HG03196 (cell line): ENCODE measurements around the gene PLEKHM3.
"Not testable (repeated sequence)": the region's sequence is repeated elsewhere in the genome, so short reads cannot be mapped to it uniquely, and the experiment has no call there.

Source experiments
- ATAC-seq: cut with Tn5 transposase; IDR thresholded peaks from one replicate; pipeline ENCODE4 v1.9.1; 2021; ENCODE audit not compliant: unreplicated experiment

PLEKHM3 gene

DNA sequence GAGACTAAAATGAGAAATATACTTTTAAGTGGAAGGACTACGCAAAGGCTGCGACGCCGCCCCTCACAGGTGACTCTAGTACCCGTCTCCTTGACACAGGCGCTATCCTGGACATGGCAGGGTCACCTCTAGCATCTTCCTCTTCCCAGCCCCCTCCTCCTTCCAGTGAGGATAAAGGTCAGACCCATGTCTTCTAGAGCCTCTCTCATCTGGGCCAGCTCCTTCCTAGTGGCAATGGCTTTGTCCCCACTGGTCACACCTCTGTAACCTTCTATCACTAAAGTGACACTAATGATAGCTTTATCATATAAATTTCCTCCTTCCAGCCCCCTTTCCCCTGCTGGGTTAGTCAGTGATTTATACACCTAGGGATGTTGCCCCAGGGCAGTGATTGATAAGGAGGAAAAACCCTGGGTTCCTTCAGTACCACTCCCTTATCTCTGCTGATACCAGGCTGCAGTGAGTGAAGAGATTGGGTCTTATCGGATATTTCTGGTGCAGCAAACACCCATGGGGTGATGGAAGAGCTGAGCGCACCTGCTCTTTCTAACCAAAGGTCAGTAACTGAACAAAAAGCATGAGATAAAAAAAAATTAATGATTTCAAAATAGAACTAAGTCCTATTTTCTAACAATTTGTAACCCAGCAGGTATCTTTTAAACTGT lies 193.6 kb downstream of the PLEKHM3 start:
- no peak for ATAC-seq

DNA sequence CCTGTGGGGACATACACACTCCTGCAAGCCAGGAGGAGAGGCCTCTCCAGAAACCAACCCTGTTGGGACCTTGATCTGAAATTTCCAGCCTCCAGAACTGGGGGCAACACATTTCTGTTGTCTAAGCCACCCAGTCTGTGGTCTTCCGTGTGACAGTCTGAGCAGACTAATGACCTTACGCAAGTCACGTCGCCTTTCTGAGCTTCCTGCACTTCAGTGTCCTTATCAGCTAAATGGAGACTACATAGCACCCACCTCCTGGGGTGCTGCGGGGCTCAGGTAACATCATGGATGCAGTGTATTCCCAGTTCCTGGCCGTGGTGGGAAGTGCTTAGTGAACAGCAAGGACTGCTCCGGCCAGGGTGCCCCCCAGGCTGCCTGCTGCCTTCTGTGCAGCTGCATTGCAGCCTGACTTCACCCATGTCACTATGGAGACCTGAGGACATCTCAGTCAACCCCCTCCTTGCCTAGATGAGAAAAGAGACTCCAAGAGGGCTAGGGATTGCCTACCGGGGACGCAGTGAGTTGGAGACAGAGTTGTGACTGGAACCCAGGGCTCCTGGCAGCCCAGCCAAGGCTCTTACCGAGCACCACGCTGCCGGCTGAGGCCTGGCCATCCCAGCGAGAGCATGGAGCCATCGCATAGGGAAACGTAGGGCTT lies 194.4 kb downstream of the PLEKHM3 start:
- no peak for ATAC-seq

DNA sequence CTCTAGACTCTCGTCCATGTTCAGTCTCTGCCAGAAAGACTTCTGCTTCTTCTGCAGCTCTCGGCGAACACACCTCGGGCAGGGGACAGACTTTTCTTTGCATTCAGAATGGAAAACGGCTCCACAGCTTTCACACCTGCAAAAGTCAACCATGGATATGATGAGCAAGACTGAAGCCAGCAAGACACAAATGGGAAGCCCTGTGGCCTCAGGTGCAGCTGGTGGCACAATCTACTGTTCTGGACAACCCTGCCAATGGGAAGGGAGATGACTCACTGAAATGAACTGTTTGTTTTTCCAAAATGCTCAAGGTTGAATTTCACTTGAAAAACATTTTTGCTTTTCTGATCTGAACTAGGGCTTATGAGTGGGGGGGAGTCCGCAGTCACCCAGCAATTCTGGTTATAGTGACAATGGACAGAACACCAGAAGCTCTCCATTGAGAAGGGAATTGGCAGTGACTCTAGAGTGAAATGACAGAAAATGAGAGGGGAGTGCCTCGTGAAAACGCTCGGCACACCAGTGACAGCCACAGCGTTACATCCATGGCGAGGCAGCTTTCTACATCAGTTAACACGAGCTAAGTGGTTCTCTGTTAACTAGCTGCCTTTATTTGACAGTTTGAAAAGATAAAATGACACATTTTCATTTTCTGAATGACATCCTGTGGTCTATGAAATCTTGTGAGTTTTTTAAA lies 196.8 kb downstream of the PLEKHM3 start:
- no peak for ATAC-seq

DNA sequence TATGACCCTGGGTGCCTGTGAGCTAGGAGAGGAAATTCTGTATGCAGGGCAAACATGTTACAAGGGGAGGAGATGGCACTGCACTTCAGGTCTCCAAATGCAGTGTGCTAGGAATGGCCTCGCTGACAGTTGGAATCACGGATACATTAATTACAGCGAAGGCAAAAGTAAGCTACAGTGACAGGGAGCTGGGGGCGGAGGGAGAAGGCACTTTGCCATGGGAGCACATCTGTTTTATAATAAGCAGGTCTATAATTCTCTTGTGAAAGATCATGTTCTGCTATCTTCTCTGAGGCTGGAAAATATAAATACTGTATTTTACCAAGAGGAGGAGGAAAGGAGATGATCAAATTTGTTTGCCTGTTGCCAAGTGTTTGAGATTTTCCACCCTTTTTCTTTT lies 199.3 kb downstream of the PLEKHM3 start:
- no peak for ATAC-seq

DNA sequence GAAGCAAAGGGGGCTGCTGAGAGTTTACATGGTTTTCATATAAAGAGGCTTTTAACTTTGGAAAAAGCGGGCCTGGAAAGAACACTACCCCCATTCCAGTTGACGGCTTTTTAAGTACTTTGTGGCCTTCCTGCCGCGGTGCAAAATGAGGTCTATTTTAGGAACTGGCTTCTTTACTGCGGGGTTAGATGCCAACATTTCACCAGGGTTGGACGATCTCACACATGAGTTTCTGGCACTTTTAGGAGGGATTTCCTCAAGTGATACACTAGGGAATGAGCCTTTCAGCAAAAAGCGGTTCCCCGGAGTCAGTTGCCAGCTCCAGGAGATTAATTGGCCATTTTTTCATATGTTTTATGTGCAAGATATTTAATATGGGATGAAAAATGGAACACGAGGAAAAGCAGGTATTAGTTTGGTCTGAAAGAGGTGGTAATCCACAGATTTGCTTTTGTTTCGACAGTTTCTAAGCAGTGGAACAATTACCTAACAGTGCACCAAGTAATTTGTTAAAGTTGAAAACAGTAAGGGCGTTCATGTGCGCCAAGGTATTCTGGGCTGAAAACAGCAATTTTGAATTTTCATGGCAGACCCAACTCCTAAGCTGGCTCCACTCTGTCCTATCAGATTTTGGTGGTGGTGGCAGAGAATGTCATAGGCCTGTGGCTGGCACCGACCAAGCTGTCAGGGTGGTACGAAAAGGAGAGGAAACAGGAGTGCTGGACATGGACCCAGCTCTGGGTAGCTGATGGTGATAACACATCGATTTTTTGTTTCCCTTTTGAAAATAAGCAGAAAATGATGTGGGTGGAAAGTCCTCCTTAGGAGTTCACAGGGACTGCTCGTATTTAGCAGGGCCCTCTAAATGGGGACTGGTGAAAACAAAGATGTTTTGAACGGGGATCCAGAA lies 200.0 kb downstream of the PLEKHM3 start:
- ATAC-seq = no peak

DNA sequence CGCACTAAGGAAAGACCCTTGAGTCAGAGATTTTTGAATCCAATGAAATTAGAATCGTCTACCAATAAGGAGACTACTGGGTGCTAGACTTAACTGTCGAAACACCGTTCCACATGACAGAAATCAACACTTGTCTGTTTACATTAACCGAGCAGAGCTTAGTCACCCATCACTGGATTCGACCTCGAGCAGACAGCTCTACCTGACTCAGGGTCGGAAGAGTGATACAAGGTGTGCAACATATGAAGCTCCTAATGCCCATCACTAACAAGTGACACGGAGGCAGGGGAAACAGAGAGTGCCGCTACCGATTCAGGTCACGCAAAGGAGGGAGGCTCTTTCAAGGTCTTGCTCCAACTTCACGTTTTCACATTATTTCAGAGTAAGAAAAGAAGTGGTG lies 201.5 kb downstream of the PLEKHM3 start:
- no peak for ATAC-seq

DNA sequence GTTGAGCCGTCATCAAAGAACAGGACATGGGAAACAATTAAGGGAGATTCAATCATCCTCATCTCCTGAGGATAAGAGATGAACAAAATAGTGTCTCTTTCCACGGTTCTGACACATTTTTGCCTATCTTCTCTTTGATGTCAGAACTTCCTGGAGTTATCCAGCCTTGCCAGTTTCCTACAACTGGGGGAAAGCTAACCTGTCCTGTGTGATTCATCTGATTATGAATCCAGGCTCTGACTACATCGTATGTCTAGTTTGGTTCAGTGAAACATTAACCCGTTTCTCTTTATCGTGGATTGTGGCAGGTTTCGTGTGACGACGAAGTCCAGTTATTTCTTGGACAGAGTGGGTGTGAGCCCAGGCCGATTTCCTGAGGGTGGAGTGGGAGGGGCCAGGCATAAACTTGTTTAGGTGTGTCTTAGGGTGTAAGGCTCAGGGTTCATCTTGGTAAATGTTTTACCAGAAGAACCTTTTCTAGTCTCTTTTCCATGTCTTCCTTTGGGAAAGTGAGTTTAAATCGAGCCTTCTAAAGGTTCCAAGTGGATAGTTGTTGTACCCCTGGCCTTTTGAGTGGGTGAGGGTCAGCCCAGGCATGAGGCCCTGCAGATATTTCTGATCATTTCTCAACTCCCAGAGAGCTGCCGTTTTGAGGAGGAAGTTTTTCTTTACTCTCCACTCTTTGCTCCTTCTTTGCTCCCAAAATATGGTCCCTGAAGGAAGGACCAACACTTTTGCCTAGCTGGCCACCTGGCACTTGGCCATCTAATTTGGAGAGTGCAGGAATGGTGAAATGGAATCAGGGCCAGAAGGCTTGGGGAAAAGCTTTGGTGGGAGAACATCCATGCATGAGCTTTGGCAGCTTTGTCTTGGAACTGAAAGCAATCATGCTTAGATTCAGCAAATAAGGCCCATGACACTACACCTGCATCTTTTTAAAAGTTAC lies 205.2 kb downstream of the PLEKHM3 start:
- no peak for ATAC-seq

DNA sequence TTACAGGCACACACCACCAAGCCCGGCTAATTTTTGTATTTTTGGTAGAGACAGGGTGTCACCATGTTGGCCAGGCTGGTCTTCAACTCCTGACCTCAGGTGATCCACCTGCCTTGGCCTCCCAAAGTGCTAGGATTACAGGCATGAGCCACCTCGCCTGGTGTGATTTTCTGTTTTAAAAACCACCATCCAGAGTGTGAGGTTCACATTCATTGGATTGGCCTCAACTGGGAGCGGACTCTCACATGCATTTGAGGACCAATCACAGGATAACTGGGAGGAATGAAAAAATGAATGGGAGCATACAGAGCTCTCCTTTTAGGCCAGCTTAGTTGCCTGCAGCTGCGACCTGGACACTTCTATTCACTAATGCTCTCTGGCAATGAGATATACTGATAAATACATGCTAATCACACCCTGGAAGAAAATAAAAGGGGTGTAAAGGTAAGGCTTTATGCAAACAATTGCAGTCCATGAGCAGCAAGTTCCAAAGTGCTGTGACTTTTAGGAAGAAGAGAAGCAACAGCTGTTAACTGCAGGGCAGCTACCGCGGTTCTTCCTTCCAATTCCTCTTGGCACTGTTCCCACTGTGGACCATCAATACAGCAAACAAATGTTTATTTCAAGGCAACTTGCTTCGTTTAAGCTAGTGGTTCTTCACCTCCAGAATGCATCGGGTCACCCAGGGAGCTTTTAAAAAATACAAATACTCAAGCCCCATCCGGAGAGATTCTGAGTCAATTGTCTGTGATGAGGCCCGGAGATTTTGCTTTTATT lies 206.1 kb downstream of the PLEKHM3 start:
- ATAC-seq = no peak

DNA sequence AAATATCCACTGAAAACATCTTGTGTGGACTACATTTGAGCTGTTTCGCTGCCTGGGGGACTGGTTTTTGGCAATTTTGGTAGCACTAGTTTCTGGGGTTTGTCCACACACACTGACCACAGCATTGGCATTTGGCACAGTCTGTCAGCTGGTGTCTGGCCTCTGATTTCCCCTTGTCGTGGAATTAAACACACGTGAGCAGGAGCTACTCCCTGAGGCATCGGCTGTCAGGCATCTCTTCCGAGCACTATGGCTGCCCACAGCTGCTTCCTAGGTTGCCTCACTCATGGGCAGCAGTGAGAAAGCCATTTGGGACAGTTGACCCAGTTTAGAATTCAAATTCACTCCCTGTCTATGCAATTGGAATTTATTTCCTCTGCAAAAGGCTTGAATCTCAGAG lies 208.8 kb downstream of the PLEKHM3 start:
- no peak for ATAC-seq

DNA sequence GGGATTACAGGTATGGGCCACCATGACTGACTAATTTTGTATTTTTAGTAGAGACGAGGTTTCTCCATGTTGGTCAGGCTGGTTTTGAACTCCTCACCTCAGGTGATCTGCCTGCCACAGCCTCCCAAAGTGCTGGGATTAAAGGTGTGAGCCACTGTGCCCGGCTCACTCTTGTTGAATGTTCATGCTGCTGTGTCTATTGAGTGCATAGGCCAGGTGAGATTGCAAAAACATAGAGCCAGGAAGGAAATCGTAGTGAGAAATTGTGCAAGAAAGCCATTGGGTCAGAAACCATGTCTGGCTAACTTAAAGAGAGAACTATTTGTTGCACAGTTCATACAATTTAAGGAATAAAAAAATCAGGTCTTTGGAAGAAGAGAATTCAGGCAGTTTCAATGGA lies 210.1 kb downstream of the PLEKHM3 start:
- no peak for ATAC-seq

DNA sequence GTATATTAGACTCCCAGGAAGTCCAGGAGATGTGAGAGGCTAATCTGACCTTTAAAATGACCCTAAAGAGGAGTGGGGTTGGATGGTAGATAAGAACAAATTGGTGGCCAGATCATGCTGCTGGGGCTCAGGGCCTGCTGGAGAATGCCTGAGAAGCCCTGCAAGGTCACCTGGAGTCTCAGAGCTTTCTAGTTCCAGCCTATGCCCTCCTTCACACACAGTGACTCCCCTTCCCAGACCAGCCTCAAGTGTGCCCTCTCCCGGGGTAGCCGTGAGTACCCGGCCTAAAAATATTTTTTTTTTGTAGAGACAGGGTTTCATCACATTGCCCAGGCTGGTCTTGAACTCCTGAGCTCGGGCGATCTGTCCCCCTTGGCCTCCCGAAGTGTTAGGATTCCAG lies 211.4 kb downstream of the PLEKHM3 start:
- ATAC-seq = no peak

DNA sequence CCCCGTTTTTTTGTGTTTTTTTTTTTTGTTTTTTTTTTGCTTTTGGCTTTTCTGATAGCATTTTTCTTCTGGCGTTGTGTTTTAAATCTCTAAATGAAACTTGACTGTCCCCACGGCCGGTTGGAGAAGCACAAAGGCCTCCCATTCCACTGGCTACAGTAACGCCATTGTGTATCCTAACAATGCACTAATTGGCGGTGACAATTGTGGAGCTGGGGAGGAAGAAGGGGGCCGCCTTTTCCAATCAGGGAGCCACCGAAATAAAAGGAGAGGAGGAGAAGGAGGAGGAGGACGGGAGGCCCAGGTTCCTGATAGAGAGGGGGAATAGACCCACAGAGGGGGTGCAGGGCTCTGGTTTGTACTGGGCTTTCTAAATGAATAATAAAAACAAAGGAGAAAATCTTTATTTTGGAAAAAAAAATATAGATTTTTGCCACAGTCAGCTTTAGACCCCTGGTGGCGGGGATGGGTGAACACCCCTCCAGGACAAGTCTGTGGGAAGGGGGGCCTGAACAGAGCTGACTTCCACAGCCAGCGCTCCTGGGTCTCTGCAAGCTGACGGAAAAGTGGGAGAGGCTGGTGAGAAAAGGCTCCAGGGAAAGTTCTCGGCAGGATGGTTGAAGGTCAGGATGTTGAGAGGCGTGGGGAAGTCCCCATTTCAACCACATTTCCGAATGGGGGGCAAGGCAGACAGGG lies 212.0 kb downstream of the PLEKHM3 start:
- ATAC-seq = no peak

DNA sequence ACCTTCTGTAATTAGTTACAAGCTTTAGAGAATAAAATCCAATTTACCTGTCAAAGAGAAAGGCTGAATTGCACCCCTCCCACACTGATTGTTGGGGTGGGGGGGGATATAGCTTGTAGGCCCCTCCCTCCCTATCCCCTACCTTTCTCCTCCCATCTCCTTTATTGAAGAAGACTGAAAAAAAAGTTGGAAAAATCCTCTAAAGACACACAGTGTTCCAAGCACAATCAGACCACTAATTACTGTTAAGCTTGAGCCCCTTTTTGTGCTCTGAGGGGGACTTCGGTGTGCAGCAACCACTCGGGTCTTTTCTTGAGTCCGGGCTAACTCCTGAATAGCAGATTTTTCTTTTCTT lies 212.6 kb downstream of the PLEKHM3 start:
- ATAC-seq = no peak

DNA sequence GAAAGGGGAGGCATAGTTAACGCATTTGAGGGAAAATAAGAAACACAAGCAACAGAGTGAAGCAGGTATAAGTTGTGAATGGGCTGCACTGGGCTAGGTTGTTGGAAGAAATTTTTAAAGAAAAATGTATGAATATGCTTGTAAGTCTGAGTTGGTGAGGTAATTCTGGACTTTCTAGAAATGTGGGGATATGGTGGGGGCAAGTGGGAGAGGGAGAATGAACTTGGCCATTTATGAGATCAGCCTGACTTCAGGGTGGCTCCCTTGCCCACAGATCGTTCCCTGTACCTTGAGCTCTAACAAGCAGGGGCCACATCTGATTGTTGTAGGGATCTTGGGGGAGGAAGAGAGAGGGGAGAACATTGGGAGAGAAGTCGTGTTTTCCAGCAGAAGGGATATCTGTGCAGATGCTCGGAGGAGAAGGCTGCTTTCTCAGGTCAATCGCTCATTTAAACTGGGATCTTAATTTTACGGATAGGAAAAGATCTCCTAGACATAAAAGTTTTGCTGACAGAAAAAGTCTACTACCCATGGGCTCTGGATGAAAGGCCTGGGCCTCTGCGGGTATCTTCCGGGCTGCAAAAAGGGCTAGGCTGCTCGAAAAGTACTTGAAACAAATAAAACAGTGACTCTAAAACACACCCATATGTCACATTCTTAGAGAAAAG lies 213.1 kb downstream of the PLEKHM3 start:
- ATAC-seq = no peak

DNA sequence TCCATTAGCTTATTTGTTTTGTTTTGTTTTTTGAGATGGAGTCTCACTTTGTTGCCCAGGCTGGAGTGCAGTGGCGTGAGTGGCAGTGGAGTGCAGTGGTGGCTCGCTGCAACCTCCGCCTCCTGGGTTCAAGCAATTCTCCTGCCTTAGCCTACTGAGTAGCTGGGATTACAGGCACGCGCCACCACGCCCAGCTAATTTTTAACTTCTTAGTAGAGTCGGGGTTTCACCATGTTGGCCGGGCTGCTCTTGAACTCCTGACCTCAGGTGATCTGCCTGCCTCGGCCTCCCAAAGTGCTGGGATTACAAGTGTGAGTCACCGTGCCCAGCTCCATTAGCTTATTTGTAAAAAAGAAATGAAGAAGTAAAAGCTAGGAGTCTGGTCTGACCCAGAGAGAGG lies 213.7 kb downstream of the PLEKHM3 start:
- ATAC-seq = not testable (repeated sequence)

DNA sequence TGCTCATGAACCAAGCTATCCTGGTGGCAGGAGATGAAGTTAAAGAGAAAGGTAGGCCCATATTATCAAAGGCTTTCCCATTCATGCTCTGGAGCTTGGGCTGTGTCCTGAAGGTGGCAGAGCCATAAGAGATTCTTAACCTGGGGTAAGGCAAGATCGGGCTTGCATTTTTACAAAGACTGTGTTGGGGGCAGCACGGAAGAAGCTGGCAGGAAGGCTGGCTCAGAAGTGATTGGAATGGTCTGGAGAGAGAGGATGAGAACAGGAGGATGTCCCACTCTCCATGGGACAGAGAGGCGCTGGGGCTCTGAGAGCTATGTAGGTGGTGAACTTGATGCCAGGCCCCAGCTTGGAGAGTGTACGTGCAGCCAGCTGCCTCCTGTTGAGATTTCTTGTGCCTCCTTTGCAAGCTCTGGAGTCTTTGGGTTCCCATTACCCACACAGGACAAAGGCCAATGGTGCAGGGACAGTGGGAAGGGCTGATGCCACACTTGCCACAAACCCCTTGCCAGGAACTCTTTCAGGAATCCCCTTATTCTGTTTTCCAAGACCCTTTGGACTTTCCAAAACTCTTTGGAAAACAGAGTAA lies 215.0 kb downstream of the PLEKHM3 start:
- no peak for ATAC-seq

DNA sequence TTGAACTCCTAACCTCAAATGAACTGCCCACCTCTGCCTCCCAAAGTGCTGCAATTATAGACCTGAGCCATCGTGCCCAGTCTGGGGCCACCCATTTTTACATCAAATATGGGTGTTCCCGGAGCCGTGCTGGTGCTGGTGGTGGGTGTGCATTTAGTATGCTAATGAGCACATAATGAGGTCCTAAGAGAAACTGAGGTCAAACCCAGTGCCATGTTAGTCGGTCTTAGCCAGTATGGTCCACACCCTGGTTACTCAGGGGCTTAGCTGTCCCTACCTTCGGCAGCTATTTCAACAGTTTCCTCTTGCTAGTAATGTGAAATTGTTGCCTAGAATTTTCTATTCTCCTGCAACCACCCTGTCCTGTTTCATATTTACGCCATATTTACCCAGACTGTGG lies 217.2 kb downstream of the PLEKHM3 start:
- ATAC-seq = no peak

DNA sequence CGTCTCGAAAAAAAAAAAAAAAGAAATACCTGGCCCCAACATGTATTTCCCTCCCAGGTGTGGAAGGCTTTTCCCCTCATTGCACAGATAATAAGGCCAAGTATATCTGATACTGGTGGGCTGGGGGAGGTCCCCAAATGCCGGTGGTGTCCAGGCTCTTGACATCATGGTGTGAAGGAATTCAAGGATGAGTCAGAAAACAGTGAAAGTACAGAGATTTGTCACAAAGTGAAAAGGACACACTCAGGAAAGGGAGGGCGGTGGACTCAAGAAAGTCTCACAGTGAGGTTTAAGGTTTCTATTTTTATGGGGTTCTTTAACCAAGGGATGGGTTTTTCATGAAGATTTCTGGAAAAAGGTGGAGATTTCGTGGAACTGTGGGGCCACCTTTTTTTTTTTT lies 217.8 kb downstream of the PLEKHM3 start:
- peak; percentile 46 for ATAC-seq
